ENCODE data around the gene VCPKMT.

GRCh38 chr14:50068496-50068895 lies 47.9 kb downstream of the VCPKMT start:
- TF ChIP-seq CTCF (IDR thresholded peaks at IDR 0.05; ENCODE audit: low read depth, low read length, poor library complexity, severe bottlenecking) (no peak), EZH2phosphoT487 (IDR thresholded peaks at IDR 0.05; ENCODE audit: borderline replicate concordance, low read length) (no peak)

Data from DOHH2 (cell line).